OCI-LY1 (cell line): ENCODE measurements around the gene HORMAD2.
"Not testable (repeated sequence)": the region's sequence is repeated elsewhere in the genome, so short reads cannot be mapped to it uniquely, and the experiment has no call there.

ENCODE experiments used
- H2AFZ ChIP-seq: fragments of 200-600 bp; sonication (generic), shearing (Covaris generic); 2 replicates; pipeline ENCODE4 v1.6.0; 2014; ENCODE audit warnings: antibody characterized with exemption, mild to moderate bottlenecking, low read length
- H3F3A ChIP-seq: fragments of 200-600 bp; sonication (generic), shearing (Covaris generic); 2 replicates; pipeline ENCODE4 v1.6.0; 2014; ENCODE audit warnings: mild to moderate bottlenecking, antibody characterized with exemption, low read length, moderate library complexity; ENCODE audit not compliant: insufficient read depth
- H3K27ac ChIP-seq: fragments of 200-600 bp; sonication (generic); 2 replicates; pipeline ENCODE4 v1.5.1; 2014; ENCODE audit warnings: low read length, mixed run types, mild to moderate bottlenecking, low read depth; ENCODE audit not compliant: poor library complexity, severe bottlenecking
- H3K27me3 ChIP-seq: fragments of 200-600 bp; sonication (generic); 2 replicates; pipeline ENCODE4 v1.6.0; 2014; ENCODE audit warnings: antibody characterized with exemption, mild to moderate bottlenecking, low read length, moderate library complexity; ENCODE audit not compliant: insufficient read depth
- H3K36me3 ChIP-seq: fragments of 200-600 bp; sonication (generic); 2 replicates; pipeline ENCODE4 v1.6.1; 2014; ENCODE audit warnings: mild to moderate bottlenecking, antibody characterized with exemption, low read length, moderate library complexity, mixed read lengths; ENCODE audit not compliant: insufficient read depth
- H3K4me1 ChIP-seq: fragments of 200-600 bp; sonication (generic); 2 replicates; pipeline ENCODE4 v1.5.1; 2014; ENCODE audit warnings: mild to moderate bottlenecking, low read length, moderate library complexity; ENCODE audit not compliant: insufficient read depth, severe bottlenecking
- H3K4me2 ChIP-seq: fragments of 200-600 bp; sonication (generic), shearing (Covaris generic); 2 replicates; pipeline ENCODE4 v1.6.1; 2014; ENCODE audit warnings: low read length
- H3K4me3 ChIP-seq: fragments of 200-600 bp; sonication (generic); 2 replicates; pipeline ENCODE4 v1.5.1; 2014; ENCODE audit warnings: low read length, low read depth, mild to moderate bottlenecking, mixed read lengths; ENCODE audit not compliant: poor library complexity, severe bottlenecking
- H3K79me2 ChIP-seq: fragments of 200-600 bp; shearing (Covaris generic); 2 replicates; pipeline ENCODE4 v1.6.1; 2016; ENCODE audit warnings: mixed run types, low read length, mixed read lengths; ENCODE audit not compliant: insufficient read depth
- H3K9ac ChIP-seq: fragments of 200-600 bp; sonication (generic), shearing (Covaris generic); 2 replicates; pipeline ENCODE4 v1.6.1; 2014; ENCODE audit warnings: mild to moderate bottlenecking, low read length, mixed read lengths
- H3K9me2 ChIP-seq: fragments of 200-600 bp; sonication (generic), shearing (Covaris generic); 2 replicates; pipeline ENCODE4 v1.6.1; 2014; ENCODE audit warnings: low read depth, mild to moderate bottlenecking, low read length, mixed read lengths
- H3K9me3 ChIP-seq: fragments of 200-600 bp; shearing (Covaris generic); 2 replicates; pipeline ENCODE4 v1.6.1; 2014; ENCODE audit warnings: low read length, mixed read lengths
- H4K20me1 ChIP-seq: fragments of 200-600 bp; sonication (generic), shearing (Covaris generic); 2 replicates; pipeline ENCODE4 v1.6.0; 2016; ENCODE audit warnings: mild to moderate bottlenecking, low read length; ENCODE audit not compliant: insufficient read depth
- CTCF ChIP-seq: fragments of 200-600 bp; sonication (generic), shearing (Covaris generic); IDR thresholded peaks from 2 replicates; pipeline ENCODE4 v1.5.1; 2017; ENCODE audit warnings: mild to moderate bottlenecking, antibody characterized with exemption, low read length, moderate library complexity, mixed read lengths
- EZH2 ChIP-seq: fragments of 200-600 bp; sonication (generic), shearing (Covaris generic); IDR thresholded peaks from 2 replicates; pipeline ENCODE4 v1.8.0; 2017; ENCODE audit warnings: borderline replicate concordance, mixed run types, mild to moderate bottlenecking, antibody characterized with exemption, low read length, moderate library complexity, mixed read lengths

The HORMAD2 gene

GRCh38 chr22:30092686-30093085 lies 12.4 kb downstream of the HORMAD2 start:
- H3K36me3 ChIP-seq: no peaks in the 10 kb centered on the region
- TF ChIP-seq EZH2 (no peak), CTCF (no peak)
- peaks cover 4% of the 10 kb centered on the region; the same call in 1 of the 2 replicates for H3K27me3 ChIP-seq
- no peak overlapping the region for H2AFZ ChIP-seq
- no peaks in the 10 kb centered on the region for H4K20me1 ChIP-seq
- no peak overlapping the region for H3K9ac ChIP-seq
- H3K4me3 ChIP-seq: no peak overlapping the region
- no peak overlapping the region for H3K27ac ChIP-seq
- no peaks in the 10 kb centered on the region for H3K79me2 ChIP-seq
- no peaks in the 10 kb centered on the region for H3F3A ChIP-seq
- H3K9me2 ChIP-seq: no peaks in the 10 kb centered on the region
- H3K4me2 ChIP-seq: no peak overlapping the region
- peaks cover 25% of the 10 kb centered on the region for H3K9me3 ChIP-seq
- no peaks in the 10 kb centered on the region for H3K4me1 ChIP-seq

- H3K9ac ChIP-seq: no peak overlapping the region
- H4K20me1 ChIP-seq: no peaks in the 10 kb centered on the region
- H3F3A ChIP-seq: no peaks in the 10 kb centered on the region
- H2AFZ ChIP-seq: no peak overlapping the region
- H3K9me2 ChIP-seq: no peaks in the 10 kb centered on the region
- TF ChIP-seq EZH2: no peak
- no peak for TF ChIP-seq CTCF
- H3K27me3 ChIP-seq: peaks cover 4% of the 10 kb centered on the region; the same call in 1 of the 2 replicates
- no peaks in the 10 kb centered on the region for H3K36me3 ChIP-seq
- no peak overlapping the region for H3K4me3 ChIP-seq
- no peak overlapping the region for H3K27ac ChIP-seq
- H3K9me3 ChIP-seq: peaks cover 25% of the 10 kb centered on the region
- no peak overlapping the region for H3K4me2 ChIP-seq
- H3K79me2 ChIP-seq: no peaks in the 10 kb centered on the region
- no peaks in the 10 kb centered on the region for H3K4me1 ChIP-seq
Observed at GRCh38 chr22:30094804-30095203, 14.5 kb downstream of the HORMAD2 start.

GRCh38 chr22:30097861-30098260 lies 17.6 kb downstream of the HORMAD2 start:
- Histone ChIP-seq H2AFZ (no peak overlapping the region), H3K79me2 (no peaks in the 10 kb centered on the region), H3F3A (no peaks in the 10 kb centered on the region), H3K4me2 (no peak overlapping the region), H3K9me3 (peaks cover 19% of the 10 kb centered on the region), H3K9me2 (no peaks in the 10 kb centered on the region), H3K27me3 (peaks cover 4% of the 10 kb centered on the region; the same call in 1 of the 2 replicates), H3K36me3 (no peaks in the 10 kb centered on the region), H4K20me1 (no peaks in the 10 kb centered on the region), H3K9ac (no peak overlapping the region), H3K4me1 (no peaks in the 10 kb centered on the region), H3K4me3 (no peak overlapping the region), H3K27ac (no peak overlapping the region)
- TF ChIP-seq EZH2 (no peak), CTCF (no peak)

GRCh38 chr22:30100770-30101169 lies 20.5 kb downstream of the HORMAD2 start:
- not testable (repeated sequence) for H2AFZ ChIP-seq, H3K36me3 ChIP-seq, H3K79me2 ChIP-seq, H3K9me2 ChIP-seq, H3F3A ChIP-seq, H3K4me3 ChIP-seq, H3K4me2 ChIP-seq, H3K9me3 ChIP-seq, H3K9ac ChIP-seq, H3K27ac ChIP-seq, H4K20me1 ChIP-seq, H3K27me3 ChIP-seq, H3K4me1 ChIP-seq
